ENCODE results near the gene NTNG2. TPM values are rescaled to one million over a fixed set of nuclear protein-coding genes. Genes with fewer than 3 reads are reported as not detected.

The NTNG2 gene
- total and polyA plus RNA-seq, 2 donors (not counting 1 experiment from before 2014, with no cell fraction given), result 1.3 to 2.1 TPM

DNA sequence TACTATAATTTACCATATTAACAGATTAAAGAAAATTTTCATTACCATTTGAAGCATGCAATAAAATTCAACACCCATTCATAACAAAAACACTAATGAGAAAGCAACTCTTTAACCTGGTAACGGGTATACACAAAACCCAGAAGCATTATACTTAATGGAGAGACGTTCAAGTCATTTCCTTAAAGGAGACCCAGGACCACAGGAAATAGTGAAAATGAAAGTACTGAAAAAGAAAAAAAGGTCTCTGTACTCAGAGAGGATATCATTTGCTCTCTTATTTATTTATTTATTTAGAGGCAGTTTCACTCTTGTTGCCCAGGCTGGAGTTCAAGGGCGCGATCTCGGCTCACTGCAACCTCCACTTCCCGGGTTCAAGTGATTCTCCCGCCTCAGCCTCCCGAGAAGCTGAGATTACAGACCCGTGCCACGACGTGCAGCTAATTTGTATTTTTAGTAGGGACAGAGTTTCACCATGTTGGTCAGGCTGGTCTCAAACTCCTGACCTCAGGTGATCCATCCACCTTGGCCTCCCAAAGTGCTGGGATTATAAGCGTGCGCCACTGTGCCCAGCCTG lies 131.4 kb downstream of the NTNG2 start:
- Histone ChIP-seq H3K79me2 (ENCODE audit: control insufficient read depth, insufficient read depth, low read length) (no peaks in the 10 kb centered on the region), H4K20me1 (ENCODE audit: control insufficient read depth, extremely low read depth, insufficient read depth, low read length) (no peaks in the 10 kb centered on the region), H3K36me3 (ENCODE audit: control insufficient read depth, insufficient read depth, low read length) (peaks cover 15% of the 10 kb centered on the region)

More for the DNA sequence above, 131.4 kb downstream of the NTNG2 start:
- Histone ChIP-seq H3K27me3 (ENCODE audit: control insufficient read depth, insufficient read depth, low read length) (no peaks in the 10 kb centered on the region), H3K4me1 (ENCODE audit: control insufficient read depth, extremely low read depth, insufficient read depth, low read length) (peaks cover 6% of the 10 kb centered on the region), H3K4me3 (replicated peaks in 1 of 4; ENCODE audit: control extremely low read depth in 1 of 4, insufficient read depth in 1 of 4, low read depth in 3 of 4, low read length in 4 of 4) (no peak overlapping the region), H3K9ac (ENCODE audit: insufficient read depth, low read length) (no peak overlapping the region), H3K27ac (ENCODE audit: insufficient read depth, low read length) (no peak overlapping the region), H3K4me2 (ENCODE audit: extremely low read depth, insufficient read depth, low read length) (no peak overlapping the region), H2AFZ (ENCODE audit: low read length) (no peak overlapping the region), H3K9me3 (ENCODE audit: control insufficient read depth, insufficient read depth, low read depth, low read length) (no peaks in the 10 kb centered on the region)
- no peak for TF ChIP-seq EZH2 (IDR thresholded peaks at IDR 0.05; ENCODE audit: low read length, missing control alignments)
- TF ChIP-seq, protein P1, sequence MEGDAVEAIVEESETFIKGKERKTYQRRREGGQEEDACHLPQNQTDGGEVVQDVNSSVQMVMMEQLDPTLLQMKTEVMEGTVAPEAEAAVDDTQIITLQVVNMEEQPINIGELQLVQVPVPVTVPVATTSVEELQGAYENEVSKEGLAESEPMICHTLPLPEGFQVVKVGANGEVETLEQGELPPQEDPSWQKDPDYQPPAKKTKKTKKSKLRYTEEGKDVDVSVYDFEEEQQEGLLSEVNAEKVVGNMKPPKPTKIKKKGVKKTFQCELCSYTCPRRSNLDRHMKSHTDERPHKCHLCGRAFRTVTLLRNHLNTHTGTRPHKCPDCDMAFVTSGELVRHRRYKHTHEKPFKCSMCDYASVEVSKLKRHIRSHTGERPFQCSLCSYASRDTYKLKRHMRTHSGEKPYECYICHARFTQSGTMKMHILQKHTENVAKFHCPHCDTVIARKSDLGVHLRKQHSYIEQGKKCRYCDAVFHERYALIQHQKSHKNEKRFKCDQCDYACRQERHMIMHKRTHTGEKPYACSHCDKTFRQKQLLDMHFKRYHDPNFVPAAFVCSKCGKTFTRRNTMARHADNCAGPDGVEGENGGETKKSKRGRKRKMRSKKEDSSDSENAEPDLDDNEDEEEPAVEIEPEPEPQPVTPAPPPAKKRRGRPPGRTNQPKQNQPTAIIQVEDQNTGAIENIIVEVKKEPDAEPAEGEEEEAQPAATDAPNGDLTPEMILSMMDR (conservative IDR thresholded peaks at IDR 0.05 in 1 of 2, IDR thresholded peaks at IDR 0.05 in 1 of 2; ENCODE audit: low read depth in 1 of 2, low read length in 2 of 2), result no peak
- DNase-seq (ENCODE audit: low read depth in 2 of 2), result no peak

Other genes starting within 250 kb of the NTNG2 start
- 10.8 and 13.4 TPM in 2 replicates for gene MED27, start 82.2 kb upstream of the NTNG2 start, total RNA-seq
- gene MED27, start 82.2 kb upstream of the NTNG2 start, polyA plus RNA-seq, result 44.7 and 55.1 TPM in 2 replicates
- gene SETX, start 192.9 kb downstream of the NTNG2 start, total RNA-seq, result 78.1 and 78.3 TPM in 2 replicates
- gene SETX, start 192.9 kb downstream of the NTNG2 start, polyA plus RNA-seq, result 27.3 and 31.5 TPM in 2 replicates
- gene TTF1, start 244.8 kb downstream of the NTNG2 start, total RNA-seq, result 6.9 and 8.2 TPM in 2 replicates
- 11.6 and 13.4 TPM in 2 replicates for gene TTF1, start 244.8 kb downstream of the NTNG2 start, polyA plus RNA-seq
- 0.26 TPM in 1 of 2 replicates, not detected in the other for gene CFAP77, start 248.2 kb downstream of the NTNG2 start, total RNA-seq
- gene CFAP77, start 248.2 kb downstream of the NTNG2 start, polyA plus RNA-seq, result not detected in 2 replicates